ENCODE data around the gene NEGR1. TPM values are rescaled to one million over a fixed set of nuclear protein-coding genes. Genes with fewer than 3 reads are reported as not detected.

NEGR1 gene
- total RNA-seq, 1 experiment from 2014 or later = 0.05 TPM

GRCh38 chr1:71371581-71371980 is 910.8 kb downstream of the NEGR1 start:
- H3K36me3 ChIP-seq (ENCODE audit: control insufficient read depth in 1 of 2, insufficient read depth in 2 of 2, low read length in 2 of 2) = no peaks in the 10 kb centered on the region; a peak in 1 of 4 replicates
- intact Hi-C loops (cut with micrococcal nuclease) = no loop called here
- no peaks in the 10 kb centered on the region for H3K9me2 ChIP-seq (ENCODE audit: insufficient read depth)
- no peak for TF ChIP-seq SRF (IDR thresholded peaks at IDR 0.05; ENCODE audit: low read depth)
- TF ChIP-seq, protein P1, sequence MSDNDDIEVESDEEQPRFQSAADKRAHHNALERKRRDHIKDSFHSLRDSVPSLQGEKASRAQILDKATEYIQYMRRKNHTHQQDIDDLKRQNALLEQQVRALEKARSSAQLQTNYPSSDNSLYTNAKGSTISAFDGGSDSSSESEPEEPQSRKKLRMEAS (IDR thresholded peaks at IDR 0.05) = no peak
- no peak for TF ChIP-seq ZFX (IDR thresholded peaks at IDR 0.05)
- TF ChIP-seq SP1 (IDR thresholded peaks at IDR 0.05; ENCODE audit: low read depth) = no peak
- TF ChIP-seq CEBPB (IDR thresholded peaks at IDR 0.05; ENCODE audit: low read depth) = no peak
- no peak for TF ChIP-seq CBX3 (IDR thresholded peaks at IDR 0.05; ENCODE audit: low read depth)
- H3K27ac ChIP-seq (ENCODE audit: low read depth, low read length) = no peak overlapping the region
- no peaks in the 10 kb centered on the region for H3K79me2 ChIP-seq (ENCODE audit: insufficient read depth, low read length)
- peaks cover 2 to 5% of the 10 kb centered on the region in 2 experiments; a peak in 2 of 4 replicates for H3K9me3 ChIP-seq (ENCODE audit: control insufficient read depth in 1 of 2, insufficient read depth in 1 of 2, low read depth in 1 of 2, low read length in 2 of 2)
- ChIA-PET POLR2A (no interaction called here), RAD21 (ENCODE audit: low non-redundant PET in 1 of 2, low total read pairs in 2 of 2, uncharacterized antibody in 2 of 2, unreplicated experiment in 2 of 2) (no interaction called here), CTCF (no interaction called here)
- no peaks in the 10 kb centered on the region for H4K20me1 ChIP-seq (ENCODE audit: insufficient read depth)
- no peak overlapping the region for H3K4me3 ChIP-seq (replicated peaks in 1 of 2; ENCODE audit: low read depth in 1 of 2, low read length in 2 of 2)
- BruUV-seq (replicated peaks) = no TSS peak
- no peaks in the 10 kb centered on the region for H3K4me1 ChIP-seq (ENCODE audit: control insufficient read depth in 1 of 2, insufficient read depth in 2 of 2, low read length in 2 of 2)
- no peak overlapping the region for H3K9ac ChIP-seq (ENCODE audit: low read length)
- DNase-seq (ENCODE audit: low read depth, low spot score) (no peak), ATAC-seq (no peak)
- H3K4me2 ChIP-seq (ENCODE audit: low read length) = no peak overlapping the region
- H2AFZ ChIP-seq (ENCODE audit: low read depth, low read length, poor library complexity, severe bottlenecking) = no peak overlapping the region
- H3K27me3 ChIP-seq (ENCODE audit: insufficient read depth, low read length) = no peaks in the 10 kb centered on the region

GRCh38 chr1:71364236-71364635 is 918.1 kb downstream of the NEGR1 start:
- no peaks in the 10 kb centered on the region; a peak in 1 of 4 replicates for H3K36me3 ChIP-seq (ENCODE audit: control insufficient read depth in 1 of 2, insufficient read depth in 2 of 2, low read length in 2 of 2)
- ChIA-PET POLR2A (no interaction called here), CTCF (no interaction called here), RAD21 (ENCODE audit: low non-redundant PET in 1 of 2, low total read pairs in 2 of 2, uncharacterized antibody in 2 of 2, unreplicated experiment in 2 of 2) (no interaction called here)
- H2AFZ ChIP-seq (ENCODE audit: low read depth, low read length, poor library complexity, severe bottlenecking) = no peak overlapping the region
- BruUV-seq (replicated peaks) = no TSS peak
- no peak overlapping the region for H3K27ac ChIP-seq (ENCODE audit: low read depth, low read length)
- intact Hi-C loops (cut with micrococcal nuclease) = no loop called here
- no peaks in the 10 kb centered on the region for H3K79me2 ChIP-seq (ENCODE audit: insufficient read depth, low read length)
- peaks cover 0 to 16% of the 10 kb centered on the region in 2 experiments; a peak in 2 of 4 replicates for H3K9me3 ChIP-seq (ENCODE audit: control insufficient read depth in 1 of 2, insufficient read depth in 1 of 2, low read depth in 1 of 2, low read length in 2 of 2)
- H3K9me2 ChIP-seq (ENCODE audit: insufficient read depth) = no peaks in the 10 kb centered on the region
- H3K4me1 ChIP-seq (ENCODE audit: control insufficient read depth in 1 of 2, insufficient read depth in 2 of 2, low read length in 2 of 2) = no peaks in the 10 kb centered on the region
- no peak for DNase-seq (ENCODE audit: low read depth, low spot score)
- no peaks in the 10 kb centered on the region for H4K20me1 ChIP-seq (ENCODE audit: insufficient read depth)
- H3K27me3 ChIP-seq (ENCODE audit: insufficient read depth, low read length) = no peaks in the 10 kb centered on the region
- no peak overlapping the region for H3K4me3 ChIP-seq (replicated peaks in 1 of 2; ENCODE audit: low read depth in 1 of 2, low read length in 2 of 2)
- no peak overlapping the region for H3K9ac ChIP-seq (ENCODE audit: low read length)
- no peak overlapping the region for H3K4me2 ChIP-seq (ENCODE audit: low read length)
- ATAC-seq = no peak
- TF ChIP-seq CBX3 (IDR thresholded peaks at IDR 0.05; ENCODE audit: low read depth) (no peak), EZH2 (IDR thresholded peaks at IDR 0.05) (no peak), SIN3A (IDR thresholded peaks at IDR 0.05; ENCODE audit: low read depth) (no peak), ELF1 (IDR thresholded peaks at IDR 0.05; ENCODE audit: borderline replicate concordance, low read depth) (no peak)
